ENCODE measurements around the gene THRA.

The THRA gene

GRCh38 chr17:40022961-40023541, 39.7 kb upstream of the THRA start:
- DNase-seq (ENCODE audit: low read depth, low spot score), result no peak
- in situ Hi-C loops (cut with HindIII; ENCODE audit: low sequenced_read_pairs), result no loop called here
- no peak overlapping the region for H3K4me3 ChIP-seq (ENCODE audit: low read depth, low read length)

GRCh38 chr17:40023590-40024292, 39.0 kb upstream of the THRA start:
- DNase-seq (ENCODE audit: low read depth, low spot score), result peak; percentile 35
- TF ChIP-seq CTCF (IDR thresholded peaks at IDR 0.05; ENCODE audit: low read depth, low read length), result no peak
- H3K4me3 ChIP-seq (ENCODE audit: low read depth, low read length), result no peak overlapping the region
- in situ Hi-C loops (cut with HindIII; ENCODE audit: low sequenced_read_pairs), result no loop called here

More at GRCh38 chr17:40022961-40023541, 39.7 kb upstream of the THRA start:
- TF ChIP-seq CTCF (IDR thresholded peaks at IDR 0.05; ENCODE audit: low read depth, low read length), result no peak

- DNase-seq (ENCODE audit: low read depth, low spot score), result peak; percentile 69
- TF ChIP-seq CTCF (IDR thresholded peaks at IDR 0.05; ENCODE audit: low read depth, low read length), result no peak
- in situ Hi-C loops (cut with HindIII; ENCODE audit: low sequenced_read_pairs), result no loop called here
- no peak overlapping the region for H3K4me3 ChIP-seq (ENCODE audit: low read depth, low read length)
Measured at GRCh38 chr17:40024901-40025300, 37.9 kb upstream of the THRA start.

GRCh38 chr17:40025559-40025958, 37.2 kb upstream of the THRA start:
- no peak for DNase-seq (ENCODE audit: low read depth, low spot score)
- no peak for TF ChIP-seq CTCF (IDR thresholded peaks at IDR 0.05; ENCODE audit: low read depth, low read length)
- H3K4me3 ChIP-seq (ENCODE audit: low read depth, low read length), result no peak overlapping the region
- in situ Hi-C loops (cut with HindIII; ENCODE audit: low sequenced_read_pairs), result no loop called here

GRCh38 chr17:40025991-40026815, 36.6 kb upstream of the THRA start:
- TF ChIP-seq CTCF (IDR thresholded peaks at IDR 0.05; ENCODE audit: low read depth, low read length), result no peak
- H3K4me3 ChIP-seq (ENCODE audit: low read depth, low read length), result no peak overlapping the region
- peak; percentile 54 for DNase-seq (ENCODE audit: low read depth, low spot score)
- in situ Hi-C loops (cut with HindIII; ENCODE audit: low sequenced_read_pairs), result no loop called here

GRCh38 chr17:40026816-40027613, 35.8 kb upstream of the THRA start:
- DNase-seq (ENCODE audit: low read depth, low spot score), result peak; percentile 71
- in situ Hi-C loops (cut with HindIII; ENCODE audit: low sequenced_read_pairs), result no loop called here

More at GRCh38 chr17:40026816-40027613, 35.8 kb upstream of the THRA start:
- no peak overlapping the region for H3K4me3 ChIP-seq (ENCODE audit: low read depth, low read length)
- peak; percentile 91 for TF ChIP-seq CTCF (IDR thresholded peaks at IDR 0.05; ENCODE audit: low read depth, low read length)
